Tibial nerve (tissue), 4 donors: ENCODE measurements around the gene FAM76B. TPM values are rescaled to one million over a fixed set of nuclear protein-coding genes. Genes with fewer than 3 reads are reported as not detected.

ENCODE experiments used
- DNase-seq, 2 donors: peaks; one replicate each; pipeline ENCODE4 v3.0.0-alpha.2; 2019; ENCODE audit warnings: low spot score in 2 of 2
- H3K27ac ChIP-seq, 4 donors: fragments of 200-600 bp; sonication (generic) in 3 of 4; one replicate each; pipeline ENCODE4 v1.5.1; 2017 to 2019; ENCODE audit warnings: mild to moderate bottlenecking in 1 of 4
- H3K27me3 ChIP-seq, 2 donors: fragments of 200-600 bp; sonication (generic) in 1 of 2; one replicate each; pipeline versions ENCODE4 v1.5.1 to v1.6.0; 2017 to 2019
- H3K36me3 ChIP-seq, 3 donors: fragments of 200-600 bp; sonication (generic); one replicate each; pipeline ENCODE4 v1.5.1; 2018 to 2019
- H3K4me1 ChIP-seq, 4 donors: fragments of 200-600 bp; sonication (generic) in 3 of 4; one replicate each; pipeline ENCODE4 v1.5.1; 2017 to 2019
- H3K4me3 ChIP-seq, 4 donors: fragments of 200-600 bp; sonication (generic) in 3 of 4; one replicate each; pipeline ENCODE4 v1.5.1; 2017 to 2019; ENCODE audit warnings: mild to moderate bottlenecking in 1 of 4, moderate library complexity in 1 of 4
- H3K9me3 ChIP-seq, 4 donors: fragments of 200-600 bp; sonication (generic) in 3 of 4; one replicate each; pipeline ENCODE4 v1.5.1; 2017 to 2019
- EP300 ChIP-seq, 2 donors: sonication (generic); formaldehyde crosslinking; IDR thresholded peaks; one replicate each; pipeline ENCODE4 v1.6.1; 2017; ENCODE audit warnings: antibody characterized with exemption in 2 of 2, mild to moderate bottlenecking in 1 of 2
- POLR2A ChIP-seq, 2 donors: fragments of 450-650 bp; IDR thresholded peaks; one replicate each; pipeline ENCODE4 v1.6.1; 2017; ENCODE audit warnings: antibody characterized with exemption in 2 of 2, mild to moderate bottlenecking in 2 of 2, moderate library complexity in 2 of 2
- WGBS, 2 donors: methylation state at CpG; one replicate each; pipeline ENCODE4 v1.1.5; 2018; 5-methylcytosine and 5-hydroxymethylcytosine counted together
- total RNA-seq, 4 donors: library from RNA; depleted of rRNA; stranded (reverse); fragments of >200 nt; gene quantifications; one replicate each; pipeline ENCODE4 v1.1.0, GENCODE V29; 2016
- TF ChIP-seq, protein P1 (sequence below), 5 experiments: fragments of 200-600 bp in 3 of 5; fragments of 450-650 bp in 2 of 5; sonication (generic) in 3 of 5; IDR thresholded peaks; one replicate each; pipeline ENCODE4 v1.5.1; 2016 to 2019; ENCODE audit warnings: antibody characterized with exemption in 5 of 5, mild to moderate bottlenecking in 3 of 5, moderate library complexity in 2 of 5

FAM76B gene
- total RNA-seq, 4 donors from 2014 or later = 46.1 to 91.8 (median 54.3) TPM

DNA sequence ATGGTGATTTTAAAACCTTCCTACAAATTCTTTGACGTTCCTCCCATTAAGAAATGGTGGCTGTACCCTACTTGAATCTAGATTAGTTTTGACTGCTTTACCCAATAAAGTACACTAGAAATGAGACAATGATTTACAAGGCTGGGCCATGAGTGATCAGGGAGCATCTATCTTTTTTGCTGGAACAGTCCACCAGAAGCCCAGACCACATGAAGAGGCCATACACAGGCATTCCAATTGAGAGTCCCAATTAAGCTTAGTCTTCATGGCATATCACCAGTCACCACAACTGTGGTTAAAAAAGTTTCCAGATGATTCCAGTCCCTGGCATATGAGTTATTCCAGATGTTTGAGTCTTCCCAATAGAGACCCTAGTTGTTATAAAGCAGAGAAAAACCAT is 39.5 kb downstream of the FAM76B start:
- H3K27me3 ChIP-seq = no peaks in the 10 kb centered on the region
- H3K4me3 ChIP-seq = no peak overlapping the region
- no peak overlapping the region for H3K27ac ChIP-seq
- 81 to 82% methylated on average over 1 of the region's 1 CpG for WGBS, 2 donors
- no peak for TF ChIP-seq EP300 (IDR thresholded peaks at IDR 0.05)
- TF ChIP-seq, protein P1, sequence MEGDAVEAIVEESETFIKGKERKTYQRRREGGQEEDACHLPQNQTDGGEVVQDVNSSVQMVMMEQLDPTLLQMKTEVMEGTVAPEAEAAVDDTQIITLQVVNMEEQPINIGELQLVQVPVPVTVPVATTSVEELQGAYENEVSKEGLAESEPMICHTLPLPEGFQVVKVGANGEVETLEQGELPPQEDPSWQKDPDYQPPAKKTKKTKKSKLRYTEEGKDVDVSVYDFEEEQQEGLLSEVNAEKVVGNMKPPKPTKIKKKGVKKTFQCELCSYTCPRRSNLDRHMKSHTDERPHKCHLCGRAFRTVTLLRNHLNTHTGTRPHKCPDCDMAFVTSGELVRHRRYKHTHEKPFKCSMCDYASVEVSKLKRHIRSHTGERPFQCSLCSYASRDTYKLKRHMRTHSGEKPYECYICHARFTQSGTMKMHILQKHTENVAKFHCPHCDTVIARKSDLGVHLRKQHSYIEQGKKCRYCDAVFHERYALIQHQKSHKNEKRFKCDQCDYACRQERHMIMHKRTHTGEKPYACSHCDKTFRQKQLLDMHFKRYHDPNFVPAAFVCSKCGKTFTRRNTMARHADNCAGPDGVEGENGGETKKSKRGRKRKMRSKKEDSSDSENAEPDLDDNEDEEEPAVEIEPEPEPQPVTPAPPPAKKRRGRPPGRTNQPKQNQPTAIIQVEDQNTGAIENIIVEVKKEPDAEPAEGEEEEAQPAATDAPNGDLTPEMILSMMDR (IDR thresholded peaks at IDR 0.05) = no peak
- no peak for TF ChIP-seq POLR2A (IDR thresholded peaks at IDR 0.05)
- H3K36me3 ChIP-seq = no peaks in the 10 kb centered on the region
- no peaks in the 10 kb centered on the region for H3K4me1 ChIP-seq
- no peaks in the 10 kb centered on the region for H3K9me3 ChIP-seq
- DNase-seq = no peak

GRCh38 chr11:95739108-95739938 is 50.3 kb downstream of the FAM76B start:
- Histone ChIP-seq H3K9me3 (no peaks in the 10 kb centered on the region), H3K4me3 (no peak overlapping the region), H3K27ac (no peak overlapping the region), H3K27me3 (no peaks in the 10 kb centered on the region), H3K4me1 (peaks cover 0 to 5% (median 0%) of the 10 kb centered on the region in 4 donors), H3K36me3 (no peaks in the 10 kb centered on the region)
- no peak for DNase-seq
- TF ChIP-seq EP300 (IDR thresholded peaks at IDR 0.05) (no peak), POLR2A (IDR thresholded peaks at IDR 0.05) (no peak)
- TF ChIP-seq, protein P1 (IDR thresholded peaks at IDR 0.05) = no peak
- WGBS, 2 donors = 31 to 94% methylated on average over 1 of the region's 1 CpG

GRCh38 chr11:95736809-95737208 is 52.8 kb downstream of the FAM76B start:
- no peak for TF ChIP-seq EP300 (IDR thresholded peaks at IDR 0.05)
- TF ChIP-seq POLR2A (IDR thresholded peaks at IDR 0.05) = no peak
- TF ChIP-seq, protein P1 (IDR thresholded peaks at IDR 0.05) = no peak
- 51 to 55% methylated on average over 2 of the region's 2 CpGs for WGBS, 2 donors
- no peak overlapping the region for H3K4me3 ChIP-seq

DNA sequence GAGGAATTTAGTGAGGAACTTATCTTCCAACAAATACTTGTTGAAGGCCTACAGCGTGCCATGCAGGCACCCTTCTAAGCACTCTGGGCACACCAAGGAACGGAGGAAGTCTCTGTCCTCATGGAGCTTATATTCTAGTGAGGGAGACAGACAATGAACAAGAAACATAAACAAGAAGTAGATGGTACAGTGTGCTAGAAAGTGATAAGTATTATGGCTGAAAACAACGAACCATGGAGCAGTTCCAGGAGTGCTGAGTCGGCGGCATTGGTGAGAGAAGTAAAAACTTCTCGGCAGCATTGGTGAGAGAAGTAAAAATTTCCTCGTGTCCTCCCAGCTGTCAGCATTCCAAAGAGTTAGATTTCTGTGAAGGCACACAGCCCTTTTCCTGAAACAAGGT is 53.2 kb downstream of the FAM76B start:
- Histone ChIP-seq H3K36me3 (no peaks in the 10 kb centered on the region), H3K9me3 (no peaks in the 10 kb centered on the region), H3K27me3 (no peaks in the 10 kb centered on the region), H3K27ac (no peak overlapping the region), H3K4me1 (peaks cover 0 to 9% (median 0%) of the 10 kb centered on the region in 4 donors), H3K4me3 (no peak overlapping the region)
- TF ChIP-seq EP300 (IDR thresholded peaks at IDR 0.05) = no peak
- no peak for TF ChIP-seq POLR2A (IDR thresholded peaks at IDR 0.05)
- TF ChIP-seq, protein P1 (IDR thresholded peaks at IDR 0.05) = no peak
- DNase-seq = no peak
- 52 to 58% methylated on average over 7 of the region's 7 CpGs for WGBS, 2 donors

More at GRCh38 chr11:95736809-95737208, 52.8 kb downstream of the FAM76B start:
- Histone ChIP-seq H3K36me3 (no peaks in the 10 kb centered on the region), H3K27me3 (no peaks in the 10 kb centered on the region), H3K27ac (no peak overlapping the region), H3K4me1 (peaks cover 0 to 9% (median 0%) of the 10 kb centered on the region in 4 donors), H3K9me3 (no peaks in the 10 kb centered on the region)
- DNase-seq = no peak

- no peak for DNase-seq
- H3K27me3 ChIP-seq = no peaks in the 10 kb centered on the region
- H3K27ac ChIP-seq = no peak overlapping the region
- H3K4me1 ChIP-seq = peaks cover 0 to 9% (median 0%) of the 10 kb centered on the region in 4 donors
- H3K36me3 ChIP-seq = no peaks in the 10 kb centered on the region
- no peaks in the 10 kb centered on the region for H3K9me3 ChIP-seq
- H3K4me3 ChIP-seq = no peak overlapping the region
- WGBS, 2 donors = 40 to 47% methylated on average over 4 of the region's 4 CpGs
- TF ChIP-seq, protein P1 (IDR thresholded peaks at IDR 0.05) = no peak
- TF ChIP-seq POLR2A (IDR thresholded peaks at IDR 0.05) (no peak), EP300 (IDR thresholded peaks at IDR 0.05) (no peak)
Measured at GRCh38 chr11:95734009-95734572, 55.5 kb downstream of the FAM76B start.
